Spleen (tissue), 11 donors: ENCODE measurements around the gene BMP6. TPM values are rescaled to one million over a fixed set of nuclear protein-coding genes. Genes with fewer than 3 reads are reported as not detected.

ENCODE experiments used
- DNase-seq: peaks from one replicate; pipeline ENCODE4 v3.0.0-alpha.2; 2020
- H3K27ac ChIP-seq, 8 donors: fragments of 200-600 bp; sonication (generic) in 7 of 8; 1 replicate in 4 of 8; 2 replicates in 4 of 8; pipeline versions ENCODE4 v1.5.0 to v1.8.0; 2016 to 2021; ENCODE audit warnings: inconsistent platforms in 4 of 8, mild to moderate bottlenecking in 4 of 8, moderate library complexity in 1 of 8
- H3K27me3 ChIP-seq, 7 donors: fragments of 200-600 bp; sonication (generic) in 6 of 7; replicated peaks in 1 of 7; 1 replicate in 4 of 7; 2 replicates in 3 of 7; pipeline versions ENCODE4 v1.5.0 to v1.8.0; 2016 to 2021; ENCODE audit warnings: inconsistent platforms in 3 of 7, mild to moderate bottlenecking in 1 of 7
- H3K36me3 ChIP-seq, 6 donors: fragments of 200-600 bp; sonication (generic) in 5 of 6; 1 replicate in 4 of 6; 2 replicates in 2 of 6; pipeline versions ENCODE4 v1.5.0 to v1.8.0; 2016 to 2021; ENCODE audit warnings: inconsistent platforms in 2 of 6
- H3K4me1 ChIP-seq, 6 donors: fragments of 200-600 bp; sonication (generic) in 5 of 6; 1 replicate in 3 of 6; 2 replicates in 3 of 6; pipeline versions ENCODE4 v1.5.0 to v1.8.0; 2016 to 2021; ENCODE audit warnings: inconsistent platforms in 3 of 6
- H3K4me3 ChIP-seq, 8 donors: fragments of 200-600 bp; sonication (generic) in 7 of 8; 1 replicate in 4 of 8; 2 replicates in 4 of 8; pipeline versions ENCODE4 v1.5.0 to v1.8.0; 2016 to 2021; ENCODE audit warnings: inconsistent platforms in 4 of 8, mild to moderate bottlenecking in 4 of 8, moderate library complexity in 2 of 8
- H3K9me3 ChIP-seq, 8 donors: fragments of 200-600 bp; sonication (generic) in 7 of 8; 1 replicate in 4 of 8; 2 replicates in 4 of 8; pipeline versions ENCODE4 v1.5.0 to v1.8.0; 2016 to 2021; ENCODE audit warnings: inconsistent platforms in 4 of 8
- POLR2A ChIP-seq, 3 donors: fragments of 450-650 bp; IDR thresholded peaks; one replicate each; pipeline ENCODE4 v1.5.1; 2017; ENCODE audit warnings: antibody characterized with exemption in 3 of 3, mild to moderate bottlenecking in 1 of 3
- POLR2AphosphoS5 ChIP-seq, 3 donors: sonication (generic); formaldehyde crosslinking; IDR thresholded peaks; one replicate each; pipeline ENCODE4 v1.5.1; 2017; ENCODE audit warnings: antibody characterized with exemption in 3 of 3
- WGBS, 5 donors: extraction: QIAGEN DNeasy Blood & Tissue Kit in 3 of 5; methylation state at CpG; one replicate each; pipeline versions ENCODE4 v1.1.5 to v1.1.7; 2013 to 2018; 5-methylcytosine and 5-hydroxymethylcytosine counted together
- intact Hi-C: fragments of 100-400 bp; cut with DNase I; formaldehyde crosslinking; loops from one replicate; pipeline ENCODE4 v1.15.0; 2023; ENCODE audit warnings: low total_unique reads
- polyA plus RNA-seq, 3 donors: library from polyadenylated mRNA; stranded (reverse); fragments of 200-250 nt; gene quantifications; one replicate each; pipeline ENCODE4 v1.2.1, GENCODE V29; 2013
- total RNA-seq, 7 donors: library from RNA; depleted of rRNA in 3 of 7; stranded (reverse); fragments of >200 nt in 3 of 7; fragmentation: NEBNext Ultra II Directional in 4 of 7; extraction: Animal tissue kit (Norgen Biotek cat#: 25700) in 4 of 7; gene quantifications; one replicate each; pipeline versions ENCODE4 v1.1.0 to v1.2.1, GENCODE V29; 2016 to 2021
- TF ChIP-seq, protein P1 (sequence below), 11 experiments: fragments of 200-600 bp in 7 of 11; fragments of 450-650 bp in 4 of 11; sonication (generic) in 4 of 11; IDR thresholded peaks in 8 of 11; conservative IDR thresholded peaks in 3 of 11; 1 replicate in 7 of 11; 2 replicates in 4 of 11; pipeline versions ENCODE4 v1.4.0 to v1.8.0; 2016 to 2021; ENCODE audit warnings: antibody characterized with exemption in 11 of 11, inconsistent platforms in 4 of 11, mild to moderate bottlenecking in 1 of 11
- donor health status: healthy with polysubstance abuse.
- donor health status: DM: no; HTN: no; CAD: no; lungs with moderate emphysema.
- donor health status: DM: no; HTN: no; CAD: no.
- donor health status: Bipolar disorder and iron deficiency.
- donor health status: healthy.
- donor health status: DM: no; HTN: no; CAD: no.
- donor health status: DM: yes; HTN: yes; CAD: no.

The BMP6 gene
- total and polyA plus RNA-seq, 10 donors, result 0.58 to 6.9 (median 4.8) TPM

DNA sequence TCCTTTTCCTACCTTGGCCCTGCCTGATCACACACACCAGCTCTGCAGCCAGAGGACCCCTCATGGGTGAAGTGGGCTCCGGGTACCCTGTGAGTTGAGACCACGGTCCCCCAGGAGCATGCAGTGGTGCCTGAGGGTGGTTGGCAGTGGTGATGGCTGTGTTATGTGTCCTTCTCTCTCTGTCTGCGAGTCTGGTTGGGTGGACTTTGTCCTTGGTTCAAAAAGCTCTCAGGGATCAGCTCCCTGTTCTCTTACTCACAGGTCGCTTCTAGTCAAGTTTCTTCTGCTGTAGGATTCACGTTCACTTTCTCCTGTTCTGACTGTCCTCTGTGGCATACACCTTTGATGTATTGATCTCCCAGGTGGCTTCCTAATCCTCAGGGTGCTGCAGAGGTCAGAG lies 100.1 kb downstream of the BMP6 start:
- intact Hi-C loops, result no loop called here
- H3K4me1 ChIP-seq, result no peaks in the 10 kb centered on the region
- H3K27ac ChIP-seq, result no peak overlapping the region
- no peak overlapping the region for H3K4me3 ChIP-seq
- peaks cover 0 to 4% (median 0%) of the 10 kb centered on the region in 8 donors for H3K9me3 ChIP-seq
- WGBS, 5 donors, result 71 to 95% (median 88%) methylated on average over 5 of the region's 5 CpGs
- no peak for TF ChIP-seq POLR2AphosphoS5 (IDR thresholded peaks at IDR 0.05)
- TF ChIP-seq, protein P1, sequence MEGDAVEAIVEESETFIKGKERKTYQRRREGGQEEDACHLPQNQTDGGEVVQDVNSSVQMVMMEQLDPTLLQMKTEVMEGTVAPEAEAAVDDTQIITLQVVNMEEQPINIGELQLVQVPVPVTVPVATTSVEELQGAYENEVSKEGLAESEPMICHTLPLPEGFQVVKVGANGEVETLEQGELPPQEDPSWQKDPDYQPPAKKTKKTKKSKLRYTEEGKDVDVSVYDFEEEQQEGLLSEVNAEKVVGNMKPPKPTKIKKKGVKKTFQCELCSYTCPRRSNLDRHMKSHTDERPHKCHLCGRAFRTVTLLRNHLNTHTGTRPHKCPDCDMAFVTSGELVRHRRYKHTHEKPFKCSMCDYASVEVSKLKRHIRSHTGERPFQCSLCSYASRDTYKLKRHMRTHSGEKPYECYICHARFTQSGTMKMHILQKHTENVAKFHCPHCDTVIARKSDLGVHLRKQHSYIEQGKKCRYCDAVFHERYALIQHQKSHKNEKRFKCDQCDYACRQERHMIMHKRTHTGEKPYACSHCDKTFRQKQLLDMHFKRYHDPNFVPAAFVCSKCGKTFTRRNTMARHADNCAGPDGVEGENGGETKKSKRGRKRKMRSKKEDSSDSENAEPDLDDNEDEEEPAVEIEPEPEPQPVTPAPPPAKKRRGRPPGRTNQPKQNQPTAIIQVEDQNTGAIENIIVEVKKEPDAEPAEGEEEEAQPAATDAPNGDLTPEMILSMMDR (IDR thresholded peaks at IDR 0.05 in 8 of 11, conservative IDR thresholded peaks at IDR 0.05 in 3 of 11), result no peak
- no peak for TF ChIP-seq POLR2A (IDR thresholded peaks at IDR 0.05)
- no peaks in the 10 kb centered on the region for H3K36me3 ChIP-seq
- H3K27me3 ChIP-seq, result no peaks in the 10 kb centered on the region
- DNase-seq, result no peak

DNA sequence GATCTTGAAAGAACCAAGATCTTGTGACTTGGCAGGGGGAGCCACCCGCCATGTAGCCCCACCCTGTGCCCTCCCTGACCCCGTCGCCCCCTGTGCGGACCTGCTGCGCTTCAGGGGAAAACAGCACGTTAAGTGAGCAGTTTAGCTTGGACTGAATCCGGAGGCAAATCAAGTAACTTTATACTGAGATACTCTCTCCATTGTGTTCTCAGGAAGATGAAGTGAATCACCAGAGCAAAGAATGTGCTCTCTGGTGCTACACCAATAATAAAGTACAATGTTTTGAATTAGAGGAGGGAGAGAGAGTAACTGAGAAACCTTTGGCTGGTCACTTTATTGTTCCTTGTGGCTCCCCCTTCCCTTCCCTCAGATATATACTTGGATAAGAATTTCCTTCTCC lies 101.2 kb downstream of the BMP6 start:
- WGBS, 5 donors, result 76 to 88% (median 84%) methylated on average over 7 of the region's 7 CpGs
- no peak for TF ChIP-seq POLR2AphosphoS5 (IDR thresholded peaks at IDR 0.05)
- TF ChIP-seq POLR2A (IDR thresholded peaks at IDR 0.05), result no peak
- TF ChIP-seq, protein P1 (IDR thresholded peaks at IDR 0.05 in 8 of 11, conservative IDR thresholded peaks at IDR 0.05 in 3 of 11), result no peak
- no peaks in the 10 kb centered on the region for H3K27me3 ChIP-seq
- H3K4me3 ChIP-seq, result no peak overlapping the region
- H3K4me1 ChIP-seq, result no peaks in the 10 kb centered on the region
- DNase-seq, result no peak
- intact Hi-C loops, result no loop called here
- peaks cover 0 to 4% (median 0%) of the 10 kb centered on the region in 8 donors for H3K9me3 ChIP-seq
- H3K27ac ChIP-seq, result no peak overlapping the region
- no peaks in the 10 kb centered on the region for H3K36me3 ChIP-seq

DNA sequence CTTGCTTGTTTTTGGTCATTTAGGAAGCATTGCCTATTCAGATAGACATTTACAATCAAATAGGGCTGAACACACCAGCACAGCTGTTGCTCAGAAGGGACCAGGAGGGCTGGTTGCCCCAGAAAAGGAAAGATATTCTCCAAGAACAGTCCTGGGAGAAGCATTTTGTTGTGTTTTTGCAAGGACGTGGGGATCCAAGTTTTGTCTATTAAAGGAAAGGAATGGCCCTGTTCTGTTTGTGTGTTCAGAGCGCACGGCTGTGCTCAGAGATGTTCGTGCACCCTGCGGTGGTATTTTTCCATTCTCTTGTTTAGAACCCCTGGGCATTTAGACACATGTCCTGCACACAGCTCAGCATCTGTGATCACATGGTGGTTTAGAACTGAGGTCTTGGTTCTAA lies 102.2 kb downstream of the BMP6 start:
- 74 to 97% (median 83%) methylated on average over 5 of the region's 5 CpGs for WGBS, 5 donors
- Histone ChIP-seq H3K27ac (no peak overlapping the region), H3K27me3 (no peaks in the 10 kb centered on the region), H3K4me1 (no peaks in the 10 kb centered on the region), H3K4me3 (no peak overlapping the region), H3K36me3 (no peaks in the 10 kb centered on the region), H3K9me3 (peaks cover 0 to 4% (median 0%) of the 10 kb centered on the region in 8 donors)
- no peak for DNase-seq
- TF ChIP-seq POLR2AphosphoS5 (IDR thresholded peaks at IDR 0.05) (no peak), POLR2A (IDR thresholded peaks at IDR 0.05) (no peak)
- TF ChIP-seq, protein P1 (IDR thresholded peaks at IDR 0.05 in 8 of 11, conservative IDR thresholded peaks at IDR 0.05 in 3 of 11), result no peak
- intact Hi-C loops, result no loop called here

DNA sequence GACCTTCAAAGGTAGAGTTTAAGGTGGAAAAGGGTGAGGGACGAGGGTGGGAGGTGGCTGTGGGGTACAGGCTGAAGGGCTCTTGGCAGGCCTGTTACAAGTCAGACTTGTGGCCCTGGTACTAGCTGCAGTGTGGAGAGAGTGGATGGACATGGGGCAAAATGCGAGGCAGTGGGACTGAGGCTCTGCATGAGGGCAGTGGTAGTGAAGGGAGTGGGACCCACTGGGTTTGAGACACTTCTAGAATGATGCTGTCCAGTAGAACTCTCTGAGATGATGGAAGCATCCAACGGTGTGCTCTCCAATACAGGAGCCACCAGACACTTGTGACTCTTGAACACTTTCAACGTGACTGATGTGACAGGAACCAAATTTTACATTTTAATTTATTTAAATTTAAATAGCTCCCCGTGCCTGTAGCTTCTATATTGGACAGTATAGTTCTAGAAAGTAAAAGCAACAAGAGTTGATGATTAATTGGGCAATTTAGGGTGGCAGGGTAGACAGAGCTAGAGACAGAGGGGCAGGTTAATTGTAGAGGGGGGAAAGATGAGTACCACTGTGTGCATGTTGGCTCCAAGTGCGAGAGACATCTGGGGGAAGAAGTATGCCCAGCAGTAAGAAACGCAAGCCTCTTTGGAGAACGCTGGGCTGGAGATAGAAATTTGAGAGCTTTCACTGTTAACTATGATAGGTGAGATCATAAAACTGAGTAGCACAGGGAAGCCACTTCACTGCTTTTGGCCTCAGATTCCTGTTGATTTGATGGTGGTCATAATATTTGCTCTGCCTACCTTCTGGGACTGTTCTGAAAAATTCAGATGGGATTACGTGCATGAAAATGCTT lies 107.2 kb downstream of the BMP6 start:
- intact Hi-C loops, result no loop called here
- WGBS, 5 donors, result 78 to 87% (median 82%) methylated on average over 9 of the region's 9 CpGs
- Histone ChIP-seq H3K4me3 (no peak overlapping the region), H3K27ac (no peak overlapping the region), H3K36me3 (no peaks in the 10 kb centered on the region), H3K9me3 (peaks cover 0 to 4% (median 0%) of the 10 kb centered on the region in 8 donors), H3K27me3 (no peaks in the 10 kb centered on the region), H3K4me1 (no peaks in the 10 kb centered on the region)
- no peak for DNase-seq
- TF ChIP-seq POLR2A (IDR thresholded peaks at IDR 0.05) (no peak), POLR2AphosphoS5 (IDR thresholded peaks at IDR 0.05) (no peak)
- TF ChIP-seq, protein P1 (IDR thresholded peaks at IDR 0.05 in 8 of 11, conservative IDR thresholded peaks at IDR 0.05 in 3 of 11), result no peak
